K562 (cell line): Measurements from ENCODE around the gene SYT1. TPM values are rescaled to one million over a fixed set of nuclear protein-coding genes. Genes with fewer than 3 reads are reported as not detected.

ENCODE experiments used
- ATAC-seq: fragments of 200-7000 bp; cut with Tn5 transposase; 3 replicates; pipeline ENCODE4 v1.9.1; 2020; ENCODE audit warnings: moderate library complexity
- BruUV-seq: library from RNA; stranded (reverse); fragments of 400-500 nt; replicated peaks from 2 replicates; lab custom pipeline; 2021; lab: Mats Ljungman, UMichigan
- CTCF ChIA-PET: fragments of 300-600 bp; formaldehyde crosslinking; extraction: SDS; loops from one replicate; lab custom pipeline; 2021; ENCODE audit warnings: low intra/inter-chr PET ratio; lab: Yijun Ruan, JAX
- POLR2A ChIA-PET: fragments of 300-600, 350-650 bp; sonication (Branson Sonifier 250); formaldehyde crosslinking; extraction: SDS; loops from one replicate; lab custom pipeline; 2021; ENCODE audit warnings: antibody characterized with exemption, inconsistent platforms; lab: Yijun Ruan, JAX
- DNase-seq, 4 experiments: peaks; one replicate each; pipeline versions ENCODE4 v3.0.0 to v3.0.0-alpha.2; 2011 to 2018; ENCODE audit warnings: low spot score in 3 of 4, mixed read lengths in 3 of 4; ENCODE audit errors: extremely low read depth in 1 of 4
- FAIRE-seq: peaks from 2 replicates; lab custom pipeline; 2011; peaks lifted over from hg19 to GRCh38; lab: Jason Lieb, UNC
- H2AFZ ChIP-seq: 2 replicates; pipeline ENCODE4 v1.6.0; 2011; ENCODE audit warnings: low read depth, low read length, control low read depth, inconsistent platforms
- H3K27ac ChIP-seq: fragments of 200-600 bp; 3 replicates; pipeline ENCODE4 v1.8.0; 2011; ENCODE audit warnings: low read depth, mild to moderate bottlenecking, control low read depth, inconsistent platforms, low read length, moderate library complexity, mixed read lengths; ENCODE audit errors: extremely low read depth
- H3K27me3 ChIP-seq, 2 experiments: fragments of 300-600 bp in 1 of 2; 2 replicates in 1 of 2; 3 replicates in 1 of 2; pipeline versions ENCODE4 v1.6.0 to v1.8.0; 2011; ENCODE audit warnings: inconsistent platforms in 2 of 2, low read length in 2 of 2, mild to moderate bottlenecking in 1 of 2, mixed read lengths in 1 of 2, moderate library complexity in 1 of 2; ENCODE audit not compliant: control insufficient read depth in 2 of 2, insufficient read depth in 2 of 2
- H3K36me3 ChIP-seq: fragments of 300-600 bp; 3 replicates; pipeline ENCODE4 v1.8.0; 2011; ENCODE audit warnings: mild to moderate bottlenecking, low read length, inconsistent platforms; ENCODE audit not compliant: control insufficient read depth, insufficient read depth
- H3K4me1 ChIP-seq, 2 experiments: fragments of 200-600 bp in 1 of 2; replicated peaks in 1 of 2; 2 replicates in 1 of 2; 3 replicates in 1 of 2; pipeline versions ENCODE4 v1.5.1 to v1.8.0; 2011; ENCODE audit warnings: inconsistent platforms in 2 of 2, low read length in 2 of 2, mild to moderate bottlenecking in 1 of 2, mixed read lengths in 1 of 2, moderate library complexity in 1 of 2; ENCODE audit not compliant: control insufficient read depth in 2 of 2, insufficient read depth in 2 of 2
- H3K4me2 ChIP-seq: 2 replicates; pipeline ENCODE4 v1.6.1; 2011; ENCODE audit warnings: low read length, control low read depth, inconsistent platforms, mixed read lengths; ENCODE audit not compliant: insufficient read depth
- H3K4me3 ChIP-seq: fragments of 200-600 bp; sonication (generic), shearing (Covaris generic); 2 replicates; pipeline ENCODE4 v1.5.1; 2016; ENCODE audit warnings: control low read depth, inconsistent platforms
- H3K79me2 ChIP-seq: fragments of 200-600 bp; 3 replicates; pipeline ENCODE4 v1.8.0; 2011; ENCODE audit warnings: low read length, inconsistent platforms; ENCODE audit not compliant: control insufficient read depth, insufficient read depth
- H3K9ac ChIP-seq, 2 experiments: 2 replicates each; pipeline versions ENCODE4 v1.6.0 to v1.6.1; 2011; ENCODE audit warnings: low read depth in 2 of 2, low read length in 2 of 2, control low read depth in 1 of 2, inconsistent platforms in 1 of 2, mild to moderate bottlenecking in 1 of 2, mixed read lengths in 1 of 2; ENCODE audit not compliant: insufficient read depth in 1 of 2
- H3K9me1 ChIP-seq: one replicate; pipeline ENCODE4 v1.6.0; 2011; ENCODE audit warnings: inconsistent platforms, mild to moderate bottlenecking, low read length, moderate library complexity; ENCODE audit not compliant: control insufficient read depth, insufficient read depth
- H3K9me3 ChIP-seq: replicated peaks from 2 replicates; pipeline ENCODE4 v1.5.1; 2011; ENCODE audit warnings: low read depth, low read length, inconsistent platforms; ENCODE audit not compliant: control insufficient read depth, insufficient read depth
- H4K20me1 ChIP-seq: replicated peaks from 2 replicates; pipeline ENCODE4 v1.6.1; 2011; ENCODE audit warnings: low read length, inconsistent platforms, mixed read lengths; ENCODE audit not compliant: control insufficient read depth, insufficient read depth
- E2F4 ChIP-seq: sonication (generic); formaldehyde crosslinking; IDR thresholded peaks from 2 replicates; pipeline ENCODE4 v1.8.0; 2022; ENCODE audit warnings: mild to moderate bottlenecking, low read depth, missing genetic modification reagents
- FIP1L1 ChIP-seq: fragments of 200-400 bp; formaldehyde crosslinking; IDR thresholded peaks from 2 replicates; pipeline ENCODE4 v1.6.1; 2018; ENCODE audit warnings: mild to moderate bottlenecking, low read depth, low read length; ENCODE audit not compliant: poor library complexity, severe bottlenecking
- PBX2 ChIP-seq, 2 experiments: IDR thresholded peaks in 1 of 2; conservative IDR thresholded peaks in 1 of 2; 2 replicates each; pipeline ENCODE4 v1.6.1; 2016; ENCODE audit warnings: low read depth in 2 of 2, mild to moderate bottlenecking in 1 of 2, missing compliant biosample characterization in 1 of 2, missing genetic modification characterization in 1 of 2, moderate library complexity in 1 of 2
- WGBS: fragments of 100-300 bp; shearing (Covaris generic); methylation state at CpG from one replicate; pipeline ENCODE4 v1.1.6; 2016; ENCODE audit warnings: low coverage, mixed read lengths; ENCODE audit not compliant: insufficient coverage; ENCODE audit errors: missing lambda C conversion rate; 5-methylcytosine and 5-hydroxymethylcytosine counted together
- in situ Hi-C: fragments of 300-500 bp; cut with MboI; formaldehyde crosslinking; loops from 4 replicates; pipeline ENCODE4 v1.15.0; 2018; ENCODE audit warnings: inconsistent platforms, mixed read lengths
- intact Hi-C: fragments of 100-400 bp; cut with micrococcal nuclease; formaldehyde crosslinking; loops from 2 replicates; pipeline ENCODE4 v1.14.2; 2022
- polyA plus RNA-seq, 8 experiments: library from polyadenylated mRNA; depleted of rRNA in 4 of 8; stranded (reverse) in 5 of 8; unstranded in 3 of 8; fragments of >200 nt; fragmentation: Nextera tagmentation in 2 of 8; fragmentation: Illumina TruSeq in 1 of 8; extraction: Ambion mirVana in 2 of 8; extraction: Trizol in 1 of 8; gene quantifications; 2 replicates each; pipeline versions ENCODE4 v1.2.1 to v1.2.3, GENCODE V29; 2011 to 2014; ENCODE audit warnings: inconsistent platforms in 1 of 8, missing spikeins in 1 of 8
- total RNA-seq, 7 experiments: library from RNA; depleted of rRNA in 6 of 7; stranded (reverse); fragments of >200 nt in 6 of 7; fragmentation: Illumina TruSeq in 2 of 7; extraction: Trizol in 2 of 7; gene quantifications; 2 replicates each; pipeline versions ENCODE4 v1.2.1 to v1.2.3, GENCODE V29; 2011 to 2021; ENCODE audit warnings: low replicate concordance in 1 of 7

The SYT1 gene
- total and polyA plus RNA-seq, 9 of the 15 experiments (the other 6 are each of a cell fraction or from before 2014, with no cell fraction given) = 0.03 to 0.13 (median 0.07) TPM; not detected in 4

DNA sequence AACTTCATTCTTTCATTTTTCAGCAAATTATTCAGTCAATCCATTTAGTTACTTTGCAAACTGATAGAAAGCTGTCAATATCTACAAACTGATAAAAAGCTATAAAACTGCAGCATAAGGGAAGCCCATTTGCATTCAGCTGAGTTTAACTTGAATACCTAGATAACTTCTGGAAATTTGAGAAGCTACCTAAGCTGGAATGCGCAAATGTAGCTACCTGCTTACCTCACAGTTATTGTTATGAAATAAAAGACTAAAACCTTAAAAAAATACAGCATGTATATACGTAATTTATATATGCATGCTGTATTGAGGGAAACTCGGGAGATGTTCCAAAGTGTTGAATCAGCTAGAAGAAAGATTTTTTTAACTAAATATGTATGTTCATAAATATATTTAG, 94.4 kb downstream of the SYT1 start:
- no peaks in the 10 kb centered on the region for H3K9me3 ChIP-seq
- FAIRE-seq (no peak), ATAC-seq (no peak), DNase-seq (no peak)
- H3K27ac ChIP-seq = no peak overlapping the region
- no peaks in the 10 kb centered on the region for H3K9me1 ChIP-seq
- no TSS peak for BruUV-seq
- no peak overlapping the region for H3K4me3 ChIP-seq
- H4K20me1 ChIP-seq = no peaks in the 10 kb centered on the region
- TF ChIP-seq FIP1L1 (no peak), E2F4 (CRISPR knock-in tag) (no peak), PBX2 (CRISPR knock-in tag; IDR thresholded peaks at IDR 0.05; ENCODE audit: low read depth) (no peak), PBX2 (tag; conservative IDR thresholded peaks at IDR 0.05; ENCODE audit: low read depth) (no peak)
- POLR2A ChIA-PET = no interaction called here
- CTCF ChIA-PET = no interaction called here
- no peaks in the 10 kb centered on the region for H3K27me3 ChIP-seq
- in situ Hi-C loops = no loop called here
- H2AFZ ChIP-seq = no peak overlapping the region
- H3K79me2 ChIP-seq = no peaks in the 10 kb centered on the region
- H3K36me3 ChIP-seq = no peaks in the 10 kb centered on the region
- H3K4me1 ChIP-seq = no peaks in the 10 kb centered on the region
- no peak overlapping the region for H3K4me2 ChIP-seq
- H3K9ac ChIP-seq = no peak overlapping the region
- WGBS = 1% methylated on average over 3 of the region's 3 CpGs
- intact Hi-C loops = no loop called here
